ENCODE measurements around the gene ATAD3B.

The ATAD3B gene

GRCh38 chr1:1434131-1434823 is 37.3 kb upstream of the ATAD3B start:
- no peak for TF ChIP-seq CTCF (IDR thresholded peaks at IDR 0.05; ENCODE audit: insufficient read depth, low read depth, low read length, missing control alignments)
- no peak overlapping the region for H3K4me3 ChIP-seq (ENCODE audit: low read length)
- no peak for DNase-seq (ENCODE audit: low read depth)

GRCh38 chr1:1434824-1435105 is 36.8 kb upstream of the ATAD3B start:
- no peak for DNase-seq (ENCODE audit: low read depth)
- TF ChIP-seq CTCF (IDR thresholded peaks at IDR 0.05; ENCODE audit: insufficient read depth, low read depth, low read length, missing control alignments): no peak

GRCh38 chr1:1435106-1435903 is 36.3 kb upstream of the ATAD3B start, which contains the start of gene VWA1:
Gene VWA1, plus strand, starts transcription at chr1:1435690. Its CDS starts 59 bp downstream, at chr1:1435749.
- DNase-seq (ENCODE audit: low read depth): peak; percentile 79
- H3K4me3 ChIP-seq (ENCODE audit: low read length): peak within 1 kb of the TSS; percentile 56
- no peak for TF ChIP-seq CTCF (IDR thresholded peaks at IDR 0.05; ENCODE audit: insufficient read depth, low read depth, low read length, missing control alignments)

More at GRCh38 chr1:1434824-1435105, 36.8 kb upstream of the ATAD3B start:
- H3K4me3 ChIP-seq (ENCODE audit: low read length): no peak overlapping the region

DNA sequence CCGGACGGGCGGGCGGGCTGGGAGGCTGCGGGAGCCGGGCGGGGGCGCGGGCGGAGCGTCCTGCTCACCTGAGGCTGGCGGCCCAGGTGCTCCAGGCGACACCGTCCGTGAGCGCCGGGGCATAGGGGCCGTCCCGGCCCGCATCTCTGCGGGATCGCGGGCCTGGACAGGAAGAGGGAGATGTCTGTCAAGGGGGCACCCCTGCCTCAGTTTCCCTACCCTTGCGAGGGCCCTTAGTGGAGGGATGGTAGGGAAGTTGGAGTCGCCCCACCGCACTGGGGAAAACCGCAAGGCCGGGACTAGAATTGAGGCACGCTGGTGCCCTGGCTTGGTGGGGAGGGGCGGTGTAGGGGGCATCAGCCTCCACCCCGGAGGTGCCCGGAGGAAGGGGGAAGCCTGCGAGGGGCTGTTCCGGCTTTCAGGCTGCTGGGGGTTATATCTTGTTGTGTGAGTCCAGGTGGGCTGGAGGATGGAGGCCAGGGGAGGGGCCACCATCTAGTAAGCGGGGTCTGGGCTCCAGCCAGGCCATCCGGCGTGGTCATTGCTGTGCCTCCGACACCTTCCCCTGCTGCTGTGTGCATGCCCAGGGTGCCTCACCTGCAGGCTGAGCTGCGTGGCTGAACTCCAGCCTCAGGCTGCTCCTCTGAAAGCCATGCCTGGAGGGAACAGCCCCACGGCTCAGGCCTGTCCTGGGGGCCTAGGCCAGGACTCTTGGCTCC is 35.5 kb upstream of the ATAD3B start:
- DNase-seq (ENCODE audit: low read depth): no peak
- H3K4me3 ChIP-seq (ENCODE audit: low read length): peak overlapping the region; percentile 56
- no peak for TF ChIP-seq CTCF (IDR thresholded peaks at IDR 0.05; ENCODE audit: insufficient read depth, low read depth, low read length, missing control alignments)

- no peak for TF ChIP-seq CTCF (IDR thresholded peaks at IDR 0.05; ENCODE audit: insufficient read depth, low read depth, low read length, missing control alignments)
- H3K4me3 ChIP-seq (ENCODE audit: low read length): peak overlapping the region; percentile 56
- DNase-seq (ENCODE audit: low read depth): no peak
Measured at GRCh38 chr1:1436630-1437032, 34.9 kb upstream of the ATAD3B start.

GRCh38 chr1:1437033-1437903 is 34.3 kb upstream of the ATAD3B start:
- H3K4me3 ChIP-seq (ENCODE audit: low read length): no peak overlapping the region
- no peak for DNase-seq (ENCODE audit: low read depth)
- no peak for TF ChIP-seq CTCF (IDR thresholded peaks at IDR 0.05; ENCODE audit: insufficient read depth, low read depth, low read length, missing control alignments)
